SH-SY5Y (cell line): ENCODE results near the gene SERINC4.

Experiments used
- GATA2 ChIP-seq: IDR thresholded peaks from 2 replicates; pipeline ENCODE4 v1.6.1; 2011; ENCODE audit warnings: mild to moderate bottlenecking, low read depth, low read length
- GATA3 ChIP-seq: IDR thresholded peaks from 2 replicates; pipeline ENCODE4 v1.6.1; 2011; ENCODE audit warnings: low read depth, mild to moderate bottlenecking, low read length, moderate library complexity

The SERINC4 gene

DNA sequence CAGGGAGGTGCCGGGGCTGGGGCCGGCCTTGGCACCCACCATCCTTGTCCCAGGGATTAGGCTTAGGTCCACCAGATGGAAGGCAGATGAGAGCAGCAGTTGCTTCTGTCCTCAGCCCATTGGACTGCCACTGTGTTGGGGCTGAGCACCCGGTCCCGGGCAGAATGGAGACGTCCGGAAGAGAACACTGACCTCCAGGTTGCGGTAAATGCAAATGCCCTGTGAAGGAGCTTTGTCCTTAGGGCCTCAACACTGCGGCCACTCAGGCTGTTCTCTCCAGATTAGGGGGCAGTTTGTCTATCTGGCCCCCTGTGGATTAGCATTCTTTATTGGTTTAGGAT is at the start of gene SERINC4:
Gene SERINC4 (minus strand): TSS at position 276 of the 341 bp plus-strand sequence. CDS start 234 bp downstream, at position 42.
- no peak for TF ChIP-seq GATA3
- TF ChIP-seq GATA2, result no peak

DNA sequence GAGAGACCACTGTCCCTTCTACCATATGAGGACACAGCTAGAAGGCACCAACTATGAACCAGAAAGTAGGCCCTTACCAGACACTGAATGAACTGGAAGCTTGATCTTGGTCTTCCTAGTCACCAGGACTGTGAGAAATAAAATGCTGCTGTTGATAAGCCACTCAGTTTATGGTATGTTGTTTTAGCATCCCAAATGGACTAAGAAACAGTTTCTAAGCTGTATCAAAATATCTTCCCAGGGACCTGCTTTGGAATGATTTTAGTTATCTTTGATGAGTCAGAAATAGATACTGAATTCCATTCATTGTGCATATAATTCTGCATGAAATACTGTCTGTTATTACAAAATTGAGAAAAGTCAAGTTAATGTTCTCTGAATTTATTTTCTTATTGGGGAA is 45.4 kb upstream of the SERINC4 start:
- TF ChIP-seq GATA2 (no peak), GATA3 (no peak)

DNA sequence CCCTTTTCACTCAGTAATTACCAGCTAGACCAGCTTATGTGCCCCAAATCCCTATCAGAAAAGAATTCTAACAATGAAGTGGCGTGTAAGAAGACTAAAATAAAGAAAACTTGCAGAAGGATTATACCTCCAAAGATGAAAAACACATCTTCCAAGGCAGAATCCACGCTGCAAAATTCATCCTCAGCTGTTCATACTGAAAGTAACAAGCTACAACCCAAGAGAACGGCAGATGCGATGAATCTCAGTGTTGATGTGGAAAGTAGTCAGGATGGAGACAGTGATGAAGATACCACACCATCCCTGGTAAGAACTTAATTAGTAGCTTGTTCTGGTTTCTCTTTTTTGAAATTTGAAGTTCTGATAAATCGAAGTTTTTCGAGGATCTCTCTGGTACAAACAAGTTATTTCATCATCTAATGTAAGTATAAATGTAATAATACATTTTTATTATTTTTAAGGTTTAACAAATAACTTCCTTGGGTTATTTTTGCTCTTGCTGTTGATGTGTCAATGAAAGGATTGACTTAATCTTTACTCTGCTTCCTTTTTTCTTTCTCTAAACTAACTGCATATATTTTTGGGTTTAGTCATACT is 28.1 kb upstream of the SERINC4 start:
- no peak for TF ChIP-seq GATA3
- no peak for TF ChIP-seq GATA2

GRCh38 chr15:43826508-43827341 is 26.7 kb upstream of the SERINC4 start, which contains the start of gene WDR76:
Gene WDR76 (plus strand): TSS chr15:43827002. CDS start chr15:43827033, 31 bp downstream.
- TF ChIP-seq GATA2, result no peak
- TF ChIP-seq GATA3, result no peak

DNA sequence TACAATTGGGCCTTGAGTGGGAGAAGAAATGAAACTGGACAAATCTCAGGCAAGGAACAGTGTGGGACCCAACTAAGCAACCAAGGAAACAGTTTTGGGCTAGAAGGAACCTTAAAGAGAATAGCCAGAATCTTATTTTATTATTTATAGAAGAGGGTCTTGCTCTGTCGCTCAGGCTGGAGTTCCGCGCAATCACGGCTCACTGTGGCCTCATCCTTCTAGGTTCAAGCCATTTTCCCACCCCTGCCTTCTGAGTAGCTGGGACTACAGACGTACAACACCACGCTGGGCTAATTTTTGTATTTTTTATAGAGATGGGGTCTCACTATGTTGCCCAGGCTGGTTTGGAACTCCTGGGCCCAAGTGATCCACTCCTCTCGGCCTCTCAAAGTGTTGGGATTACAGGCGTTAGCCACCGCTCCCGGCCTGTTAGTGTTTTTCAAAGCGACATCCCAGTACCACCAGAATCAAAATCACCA is 26.0 kb upstream of the SERINC4 start:
- TF ChIP-seq GATA3, result no peak
- no peak for TF ChIP-seq GATA2

GRCh38 chr15:43824302-43825246 is 24.6 kb upstream of the SERINC4 start, which contains the start of gene MFAP1:
Gene MFAP1 (minus strand): TSS chr15:43824690. CDS start chr15:43824569, 121 bp downstream.
- TF ChIP-seq GATA2, result no peak
- no peak for TF ChIP-seq GATA3

- TF ChIP-seq GATA3 (no peak), GATA2 (no peak)
Observed at GRCh38 chr15:43821505-43821904, 21.5 kb upstream of the SERINC4 start.

DNA sequence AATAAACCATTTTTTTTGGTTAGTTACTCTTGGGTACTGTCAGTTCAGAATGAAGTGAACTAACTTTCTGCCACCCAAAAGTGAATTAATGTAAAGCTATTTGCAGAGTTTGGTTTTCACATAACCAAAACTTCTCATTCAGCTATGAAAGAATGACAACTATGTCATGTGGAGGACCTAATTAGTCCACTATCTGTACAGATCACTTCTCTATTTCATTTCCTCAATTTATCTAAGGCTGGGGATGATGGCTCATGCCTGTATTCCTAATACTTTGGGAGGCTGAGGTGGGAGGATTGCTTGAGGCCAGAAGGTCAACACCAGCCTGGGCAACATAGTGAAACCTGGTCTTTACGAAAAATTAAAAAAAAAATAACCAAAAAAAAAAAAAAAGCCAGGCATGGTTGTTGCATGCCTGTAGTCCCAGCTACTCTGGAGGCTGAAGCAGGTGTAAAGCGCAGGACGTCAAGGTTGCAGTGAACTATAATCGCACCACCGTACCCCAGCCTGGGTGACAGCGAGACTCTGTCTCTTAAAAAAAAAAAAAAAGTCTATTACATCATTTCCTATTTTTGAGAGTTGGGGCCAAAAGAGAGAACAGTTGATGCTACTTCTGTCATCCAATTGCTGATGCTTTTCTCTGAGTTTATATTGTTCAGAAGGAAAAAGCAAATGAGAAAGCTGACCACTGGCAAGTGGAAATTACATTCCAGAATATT is 9.1 kb upstream of the SERINC4 start:
- TF ChIP-seq GATA3 (no peak), GATA2 (no peak)

GRCh38 chr15:43808435-43808950 is 8.5 kb upstream of the SERINC4 start:
- TF ChIP-seq GATA3, result no peak
- TF ChIP-seq GATA2, result no peak

- TF ChIP-seq GATA2, result no peak
- TF ChIP-seq GATA3, result no peak
Observed at GRCh38 chr15:43800286-43801141, 494 bp upstream of the SERINC4 start, which contains the start of gene HYPK. Gene HYPK (plus strand): TSS chr15:43800599. CDS start chr15:43800623, 24 bp downstream.

DNA sequence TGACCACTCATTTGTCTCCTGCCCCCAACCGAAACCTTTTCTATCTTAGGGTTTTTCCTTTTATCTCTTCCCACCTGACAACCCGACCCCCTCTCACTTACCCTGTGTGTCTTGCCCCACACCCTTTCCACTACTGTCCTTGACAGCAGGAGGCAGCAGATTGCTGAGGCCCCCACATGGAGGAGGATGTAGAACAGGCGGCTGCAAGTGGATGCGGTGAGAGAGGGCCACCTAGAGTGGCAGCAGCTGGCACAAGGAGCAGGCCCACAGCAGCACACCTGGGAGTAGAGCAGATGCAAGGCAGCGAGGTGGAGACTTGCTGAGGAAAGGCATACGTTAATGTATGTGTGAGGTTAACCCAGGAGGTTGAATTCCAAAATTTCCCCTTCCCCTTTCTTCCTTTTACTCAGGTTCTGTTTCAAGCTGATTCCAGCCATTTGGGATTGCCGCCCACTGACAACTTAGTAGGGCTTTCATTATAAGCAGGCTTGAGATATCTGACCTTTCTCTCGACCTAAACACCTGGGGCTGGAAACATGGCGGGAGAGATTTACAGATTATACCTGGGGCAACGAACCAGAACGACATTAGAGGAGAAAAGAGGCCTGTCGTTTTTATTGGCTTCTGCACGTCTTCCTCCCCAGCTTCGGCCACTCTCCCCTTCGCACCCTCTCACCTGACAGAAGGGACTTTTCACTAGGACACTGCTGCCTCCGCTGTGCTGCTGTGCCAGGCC is 643 bp downstream of the SERINC4 start:
- TF ChIP-seq GATA3, result no peak
- TF ChIP-seq GATA2, result no peak
